Measurements from ENCODE around the gene PRCD.

Gene PRCD

DNA sequence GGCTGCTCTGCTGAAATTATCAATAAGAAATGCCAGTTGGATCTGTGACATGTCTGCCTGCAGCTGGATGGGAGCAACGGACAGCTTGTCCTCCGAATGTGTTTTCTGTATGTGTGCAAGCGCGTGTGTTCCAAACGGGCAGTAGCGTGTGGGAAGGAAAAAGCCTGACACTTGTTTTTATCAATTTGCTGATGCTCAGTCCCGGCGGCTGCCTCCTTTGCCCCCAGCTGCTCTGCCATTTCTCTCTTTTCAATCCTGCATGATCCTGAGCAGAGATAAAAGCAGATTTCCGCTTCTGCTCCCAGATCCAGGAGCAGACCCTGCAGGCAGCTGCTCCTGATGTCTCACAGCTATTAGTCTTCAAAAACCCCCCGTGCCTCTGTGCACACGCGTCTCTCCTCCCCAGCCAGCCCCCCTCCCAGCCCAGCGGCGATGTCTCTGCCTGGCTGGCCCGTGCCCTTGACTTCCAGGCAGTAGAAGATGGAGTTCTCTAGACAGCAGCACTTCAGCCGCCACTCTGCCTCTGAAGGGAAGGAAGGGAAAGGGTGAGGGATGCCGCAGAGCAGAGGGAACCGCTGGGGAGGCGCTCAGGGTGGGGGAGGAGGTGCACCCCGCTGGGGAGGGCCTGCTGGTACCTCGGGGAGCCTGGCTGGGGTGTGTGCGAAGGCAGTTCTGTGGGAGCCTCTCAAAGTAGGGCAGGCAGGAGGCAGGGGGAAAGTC, 4.1 kb downstream of the PRCD start:
- peaks cover 23 to 40% of the 10 kb centered on the region in 2 donors for H3K27me3 Mint-ChIP-seq
- peaks cover 0 to 5% of the 10 kb centered on the region in 2 donors for H3K4me1 Mint-ChIP-seq (ENCODE audit: low read depth in 2 of 2)
- H3K9me3 Mint-ChIP-seq, result no peaks in the 10 kb centered on the region
- H3K4me3 Mint-ChIP-seq, result no peak overlapping the region
- no peak for ATAC-seq (replicated peaks)
- no peaks in the 10 kb centered on the region for H3K36me3 Mint-ChIP-seq (ENCODE audit: insufficient read depth)
- H3K27ac Mint-ChIP-seq, result no peak overlapping the region
- no peak for DNase-seq

DNA sequence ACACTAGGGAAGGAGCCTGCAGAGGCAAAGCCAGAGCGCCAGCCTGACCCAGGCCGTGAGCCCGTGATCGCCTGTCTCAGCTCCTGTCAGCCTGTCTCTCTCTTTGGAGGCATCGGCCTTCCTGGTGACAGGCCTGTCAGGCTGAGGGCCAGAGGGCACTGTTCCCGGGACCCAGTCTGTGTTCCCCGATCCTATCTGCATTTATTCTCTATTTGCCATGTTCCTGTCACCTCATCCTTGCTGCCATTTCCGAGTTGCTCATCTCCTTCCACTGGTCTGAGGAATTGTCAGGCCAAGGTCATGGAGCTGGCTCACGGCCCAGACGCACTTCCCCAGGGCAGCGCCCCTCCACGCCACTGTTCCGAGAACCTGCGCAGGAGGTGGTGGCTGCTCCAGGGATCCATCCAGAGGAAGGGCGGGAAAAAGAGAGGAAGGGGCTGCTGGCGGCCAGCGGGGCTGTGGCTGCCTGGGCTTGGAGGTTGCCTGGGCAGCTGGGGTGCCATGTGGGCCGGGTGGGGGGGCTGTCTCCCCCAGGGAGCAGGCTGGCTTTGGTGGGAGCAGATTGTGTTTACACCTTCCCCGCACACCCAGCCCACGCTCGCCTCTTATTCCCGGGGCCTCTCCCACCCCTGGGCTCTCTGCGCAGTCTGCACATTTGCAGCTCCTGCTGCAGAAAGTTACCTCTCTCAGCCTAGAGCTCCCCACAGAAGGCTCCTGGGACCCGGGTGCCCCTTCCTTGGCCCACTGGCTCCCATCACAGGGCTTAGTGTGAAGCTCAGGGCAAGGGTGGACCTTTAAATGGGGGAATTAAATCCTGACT, 4.9 kb downstream of the PRCD start:
- H3K36me3 Mint-ChIP-seq (ENCODE audit: insufficient read depth), result no peaks in the 10 kb centered on the region
- no peak overlapping the region for H3K27ac Mint-ChIP-seq
- no peaks in the 10 kb centered on the region for H3K9me3 Mint-ChIP-seq
- no peak for ATAC-seq (replicated peaks)
- no peak for DNase-seq
- no peak overlapping the region for H3K4me3 Mint-ChIP-seq
- peaks cover 15 to 33% of the 10 kb centered on the region in 2 donors for H3K27me3 Mint-ChIP-seq
- H3K4me1 Mint-ChIP-seq (ENCODE audit: low read depth in 2 of 2), result peaks cover 0 to 4% of the 10 kb centered on the region in 2 donors

DNA sequence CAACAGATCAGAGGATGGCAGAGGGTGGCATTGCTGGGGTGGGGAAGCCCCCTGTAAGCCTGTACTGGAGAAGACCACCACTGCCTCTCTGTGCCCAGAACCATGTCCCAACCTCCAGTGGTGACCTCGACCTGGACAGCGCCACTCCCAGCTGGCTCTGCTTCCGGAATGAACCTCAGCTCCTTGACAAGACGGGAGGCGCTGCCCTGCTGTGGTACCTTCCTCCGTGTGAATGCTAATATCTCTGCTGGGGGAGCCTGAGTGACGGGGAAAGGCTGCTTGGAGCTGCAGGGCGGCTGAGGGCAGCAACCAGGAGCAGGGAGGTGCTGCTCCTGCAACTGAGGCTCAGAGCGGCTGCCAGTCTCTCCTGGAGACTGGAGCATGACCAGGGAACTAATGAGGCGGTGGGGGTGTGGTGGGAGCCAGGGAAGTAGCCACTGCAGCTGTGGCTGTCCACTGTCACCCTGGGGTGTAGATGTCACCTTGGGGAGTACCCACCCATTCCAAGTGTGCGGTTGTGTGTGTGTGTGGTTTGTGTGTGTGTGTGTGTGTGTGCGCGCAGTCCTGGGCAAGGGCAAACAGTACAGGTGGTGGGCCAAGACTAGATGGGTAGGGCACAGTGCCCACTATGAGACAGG, 6.2 kb downstream of the PRCD start:
- Mint-ChIP-seq H3K4me3 (no peak overlapping the region), H3K27me3 (peaks cover 15 to 20% of the 10 kb centered on the region in 2 donors), H3K9me3 (no peaks in the 10 kb centered on the region), H3K4me1 (ENCODE audit: low read depth in 2 of 2) (peaks cover 0 to 2% of the 10 kb centered on the region in 2 donors), H3K27ac (peak overlapping the region in 1 of 2 donors; percentile 29), H3K36me3 (ENCODE audit: insufficient read depth) (no peaks in the 10 kb centered on the region)
- no peak for ATAC-seq (replicated peaks)
- DNase-seq, result no peak

DNA sequence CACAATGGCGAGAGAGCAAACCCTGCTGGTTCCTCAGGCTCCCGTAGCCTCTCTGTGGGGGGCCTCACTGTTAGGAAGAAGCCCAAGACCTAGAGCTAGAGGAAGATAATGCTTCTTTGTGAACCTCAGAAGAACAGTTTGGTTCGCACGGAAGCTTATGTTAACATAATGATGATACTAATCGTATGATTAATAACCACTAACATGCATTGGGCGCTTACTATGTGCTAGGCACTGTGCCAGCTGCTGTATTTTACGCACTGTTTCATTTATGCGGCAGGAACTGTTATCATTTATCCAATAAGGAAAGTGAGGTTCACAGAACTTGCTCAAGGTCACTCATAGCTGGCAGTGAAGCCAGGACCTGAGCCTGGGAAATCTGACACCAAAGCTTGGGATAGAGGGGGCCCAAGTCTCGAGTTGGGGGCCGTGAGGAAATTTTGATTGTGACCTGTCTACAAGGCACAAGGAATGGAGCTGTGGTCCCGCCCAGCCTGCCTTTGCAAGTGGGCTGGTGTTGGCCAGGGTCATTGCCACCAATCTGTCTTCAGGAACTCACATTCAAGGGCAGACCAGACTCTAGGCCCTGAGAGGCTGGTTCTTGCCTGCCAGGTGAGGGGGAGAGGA, 6.8 kb downstream of the PRCD start:
- Mint-ChIP-seq H3K27me3 (peaks cover 13 to 15% of the 10 kb centered on the region in 2 donors), H3K4me1 (ENCODE audit: low read depth in 2 of 2) (peaks cover 0 to 2% of the 10 kb centered on the region in 2 donors), H3K9me3 (no peaks in the 10 kb centered on the region), H3K27ac (no peak overlapping the region), H3K36me3 (ENCODE audit: insufficient read depth) (no peaks in the 10 kb centered on the region), H3K4me3 (no peak overlapping the region)
- DNase-seq, result no peak
- ATAC-seq (replicated peaks), result no peak

DNA sequence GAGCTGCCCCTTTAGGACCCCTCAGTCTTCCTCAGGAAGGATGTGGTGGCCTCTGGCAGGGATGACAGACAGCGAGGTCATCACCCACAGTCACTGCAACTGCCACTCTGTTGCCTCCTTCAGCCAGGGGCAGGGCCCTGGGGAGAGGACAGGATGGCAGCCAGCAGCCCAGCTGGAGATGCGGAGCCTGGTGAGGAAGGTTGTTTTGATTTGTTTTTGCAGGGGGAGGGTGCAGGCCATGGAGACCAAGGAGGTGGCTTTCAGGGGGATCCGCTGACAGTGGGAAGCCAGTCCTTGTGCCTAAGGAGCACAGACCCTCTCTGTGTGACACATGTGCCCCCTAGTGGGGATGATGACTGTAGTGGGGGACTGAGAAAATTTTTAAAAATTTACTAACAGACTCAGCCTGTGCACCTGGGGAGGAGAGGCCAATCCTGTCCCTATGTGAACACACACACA, 7.4 kb downstream of the PRCD start:
- Mint-ChIP-seq H3K27me3 (peaks cover 8 to 12% of the 10 kb centered on the region in 2 donors), H3K9me3 (no peaks in the 10 kb centered on the region), H3K4me3 (no peak overlapping the region), H3K4me1 (ENCODE audit: low read depth in 2 of 2) (no peaks in the 10 kb centered on the region), H3K27ac (no peak overlapping the region), H3K36me3 (ENCODE audit: insufficient read depth) (no peaks in the 10 kb centered on the region)
- DNase-seq, result peak; percentile 55 to 62 (median 62)
- ATAC-seq (replicated peaks), result peak; percentile 94

DNA sequence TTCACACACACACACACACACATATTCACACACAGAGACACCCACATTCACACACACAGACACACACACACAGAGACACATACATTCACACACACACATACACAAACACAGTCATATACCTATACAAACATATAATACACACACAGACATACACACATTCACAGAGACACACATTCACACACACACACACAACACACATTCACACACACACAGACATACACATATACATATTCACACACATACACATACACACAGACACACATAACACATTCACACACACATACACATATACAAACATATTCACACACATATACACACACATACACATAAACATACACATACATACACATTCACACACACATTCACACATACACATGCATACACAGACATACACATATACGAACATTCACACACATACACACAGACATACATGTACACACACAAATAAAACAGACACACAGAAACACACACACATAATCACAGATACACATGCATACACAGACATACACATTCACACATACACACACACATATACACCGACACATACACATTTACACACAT, 7.9 kb downstream of the PRCD start:
- H3K4me3 Mint-ChIP-seq, result no peak overlapping the region

DNA sequence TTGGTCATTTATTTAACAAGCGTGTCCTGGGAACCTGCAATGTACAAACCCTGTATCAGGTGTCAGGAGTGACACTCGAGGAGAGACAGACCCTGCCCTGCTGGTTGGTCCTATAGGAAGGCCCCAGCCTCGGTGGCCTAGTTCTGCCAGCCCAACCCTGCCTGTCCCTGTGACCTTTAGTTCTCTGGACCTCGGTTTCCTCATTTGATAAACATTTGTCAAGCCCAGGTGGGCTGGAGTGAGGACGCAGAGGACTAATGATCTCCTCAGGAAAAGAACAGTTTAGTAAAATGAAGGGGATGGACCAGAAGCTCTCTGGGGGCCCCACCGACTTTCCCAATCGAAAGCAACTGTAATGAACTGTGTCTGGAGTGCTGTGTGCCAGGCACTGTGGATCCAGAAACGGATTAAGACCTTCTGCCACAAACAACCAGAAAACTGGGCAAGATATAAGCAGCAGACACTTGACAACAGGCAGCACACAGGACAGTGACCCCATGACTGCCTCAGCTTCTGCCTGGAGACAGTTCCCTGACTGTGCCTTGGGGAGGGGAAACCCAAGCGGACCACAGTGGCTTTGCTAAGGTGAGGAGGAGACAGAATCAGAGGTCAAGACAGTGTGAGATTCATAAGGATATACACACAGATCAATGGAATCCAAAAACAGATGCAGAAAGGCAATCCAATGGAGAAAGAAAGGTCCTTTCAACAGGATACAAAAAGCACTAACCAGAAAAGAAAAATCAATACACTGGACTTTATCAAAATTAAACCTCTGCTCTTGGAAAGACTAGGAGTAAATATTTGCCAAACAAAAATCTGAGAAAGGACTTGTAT, 8.8 kb downstream of the PRCD start:
- Mint-ChIP-seq H3K36me3 (ENCODE audit: insufficient read depth) (no peaks in the 10 kb centered on the region), H3K27ac (no peak overlapping the region), H3K4me3 (no peak overlapping the region), H3K4me1 (ENCODE audit: low read depth in 2 of 2) (no peaks in the 10 kb centered on the region), H3K27me3 (peaks cover 0 to 5% of the 10 kb centered on the region in 2 donors), H3K9me3 (no peaks in the 10 kb centered on the region)
- ATAC-seq (replicated peaks) (no peak), DNase-seq (no peak)

More for the DNA sequence above, 7.9 kb downstream of the PRCD start:
- Mint-ChIP-seq H3K36me3 (ENCODE audit: insufficient read depth) (no peaks in the 10 kb centered on the region), H3K9me3 (no peaks in the 10 kb centered on the region), H3K4me1 (ENCODE audit: low read depth in 2 of 2) (no peaks in the 10 kb centered on the region), H3K27me3 (peaks cover 3 to 7% of the 10 kb centered on the region in 2 donors), H3K27ac (no peak overlapping the region)
- ATAC-seq (replicated peaks) (no peak), DNase-seq (no peak)

DNA sequence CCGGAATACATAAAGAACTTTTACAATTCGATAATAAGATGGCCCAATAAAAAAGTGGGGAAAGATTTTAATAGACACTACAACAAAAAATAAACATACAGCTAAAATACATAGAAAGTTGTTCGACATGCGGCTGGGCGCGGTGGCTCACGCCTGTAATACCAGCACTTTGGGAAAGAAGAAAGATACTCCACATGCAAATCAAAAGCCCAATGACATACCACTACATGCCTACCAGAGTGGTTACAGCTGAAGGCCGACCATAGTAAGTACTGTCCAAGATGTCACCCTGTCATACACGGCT, 9.3 kb downstream of the PRCD start:
- H3K4me3 Mint-ChIP-seq, result no peak overlapping the region
- H3K27me3 Mint-ChIP-seq, result no peaks in the 10 kb centered on the region
- ATAC-seq (replicated peaks) (no peak), DNase-seq (no peak)
- no peaks in the 10 kb centered on the region for H3K36me3 Mint-ChIP-seq (ENCODE audit: insufficient read depth)
- H3K9me3 Mint-ChIP-seq, result no peaks in the 10 kb centered on the region
- H3K27ac Mint-ChIP-seq, result no peak overlapping the region
- no peaks in the 10 kb centered on the region for H3K4me1 Mint-ChIP-seq (ENCODE audit: low read depth in 2 of 2)

DNA sequence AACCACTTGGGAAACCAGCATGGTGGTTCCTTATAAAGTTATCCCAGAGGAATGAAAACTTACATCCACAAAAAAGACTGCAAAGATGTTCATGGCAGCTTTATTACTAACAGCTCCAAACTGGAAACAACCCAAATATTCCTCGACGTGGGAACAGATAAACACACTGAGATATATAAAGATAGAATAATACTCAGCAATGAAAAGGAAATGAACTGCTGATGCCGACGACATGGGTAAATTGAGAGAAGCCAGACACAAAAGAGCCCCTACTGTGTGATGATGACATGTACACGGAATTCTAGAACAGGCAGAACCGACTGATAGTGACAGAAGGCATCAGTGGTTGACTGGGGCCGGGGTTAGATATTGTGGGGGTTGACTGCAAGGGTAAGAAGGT, 9.7 kb downstream of the PRCD start:
- Mint-ChIP-seq H3K36me3 (ENCODE audit: insufficient read depth) (no peaks in the 10 kb centered on the region), H3K4me1 (ENCODE audit: low read depth in 2 of 2) (peaks cover 0 to 2% of the 10 kb centered on the region in 2 donors), H3K27ac (no peak overlapping the region), H3K9me3 (no peaks in the 10 kb centered on the region), H3K4me3 (no peak overlapping the region), H3K27me3 (no peaks in the 10 kb centered on the region)
- ATAC-seq (replicated peaks) (no peak), DNase-seq (no peak)

DNA sequence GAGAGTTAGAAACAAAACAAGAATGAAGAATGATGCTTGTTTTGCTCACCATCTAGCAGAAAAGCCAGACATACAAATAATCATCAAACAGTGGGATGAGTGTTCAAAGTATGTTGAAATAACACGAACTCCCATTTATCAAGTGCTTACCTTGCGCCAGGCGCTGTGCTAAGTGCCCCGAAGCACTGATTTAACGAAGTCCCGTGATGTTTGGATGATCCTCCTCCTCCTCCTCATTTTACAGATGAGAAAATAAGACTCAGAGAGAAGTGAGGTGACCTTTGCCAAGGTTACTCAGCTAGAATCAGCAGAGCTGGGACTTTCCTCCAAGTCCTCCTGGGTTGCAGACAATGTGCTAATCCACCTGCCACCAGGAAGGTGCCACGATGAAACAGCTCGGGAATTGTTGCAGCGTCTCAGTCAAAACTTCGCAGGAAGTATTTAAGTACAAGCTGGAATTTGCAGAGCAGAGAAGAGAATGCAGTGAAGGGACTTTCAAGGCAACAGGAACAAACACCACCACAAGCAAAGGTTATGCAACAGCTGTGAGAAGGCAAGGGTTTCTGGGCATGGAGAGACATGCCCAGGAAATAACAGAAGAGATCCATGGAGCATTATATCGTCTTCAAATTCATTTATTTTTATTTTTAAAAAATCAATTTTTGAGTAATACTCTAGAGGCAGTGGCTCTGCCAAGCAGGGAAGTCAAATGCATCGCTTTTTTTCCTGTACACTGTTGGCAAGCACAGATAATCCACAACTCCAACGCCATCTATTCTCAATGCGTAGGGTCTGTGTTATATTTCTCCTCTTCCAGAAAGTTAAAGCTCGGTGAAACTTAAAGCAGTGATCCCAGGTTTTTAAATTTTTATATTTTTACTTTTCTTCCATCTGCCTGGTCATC, 11.1 kb downstream of the PRCD start:
- peaks cover 2 to 4% of the 10 kb centered on the region in 2 donors for H3K4me1 Mint-ChIP-seq (ENCODE audit: low read depth in 2 of 2)
- DNase-seq, result no peak
- no peak overlapping the region for H3K4me3 Mint-ChIP-seq
- H3K9me3 Mint-ChIP-seq, result no peaks in the 10 kb centered on the region
- H3K27ac Mint-ChIP-seq, result no peak overlapping the region
- no peaks in the 10 kb centered on the region for H3K27me3 Mint-ChIP-seq
- no peak for ATAC-seq (replicated peaks)
- peaks cover under 1% of the 10 kb centered on the region for H3K36me3 Mint-ChIP-seq (ENCODE audit: insufficient read depth)

DNA sequence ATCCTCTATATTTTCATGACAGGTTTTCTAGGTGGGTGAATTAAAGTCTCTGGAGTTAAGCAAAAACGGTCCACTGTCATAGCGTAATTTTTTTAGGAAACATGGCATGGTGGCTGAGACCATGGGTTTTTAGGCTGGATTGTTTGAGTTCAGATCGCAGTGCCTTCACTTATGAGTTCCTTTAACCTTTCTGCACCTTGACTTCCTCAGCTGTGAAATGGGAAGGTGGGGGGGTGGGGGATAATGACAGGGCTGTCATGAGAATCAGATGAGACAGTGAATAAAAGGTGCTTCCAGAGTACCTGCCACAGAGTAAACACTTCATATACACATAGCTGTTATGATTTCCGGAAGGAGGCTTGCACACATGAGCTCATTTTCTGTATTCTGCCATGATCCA, 11.8 kb downstream of the PRCD start:
- Mint-ChIP-seq H3K4me3 (no peak overlapping the region), H3K27me3 (no peaks in the 10 kb centered on the region), H3K36me3 (ENCODE audit: insufficient read depth) (peaks cover 5% of the 10 kb centered on the region), H3K4me1 (ENCODE audit: low read depth in 2 of 2) (peaks cover 5 to 9% of the 10 kb centered on the region in 2 donors), H3K9me3 (no peaks in the 10 kb centered on the region), H3K27ac (no peak overlapping the region)
- ATAC-seq (replicated peaks), result no peak
- no peak for DNase-seq
